Measurements from ENCODE around the gene CPT1A. TPM values are rescaled to one million over a fixed set of nuclear protein-coding genes. Genes with fewer than 3 reads are reported as not detected.
A peak's percentile ranks its signal among the peaks of the same experiment; 100 is the strongest.

The CPT1A gene
- total RNA-seq, 1 experiment from 2014 or later, result 153 TPM

- H3K36me3 ChIP-seq (ENCODE audit: control insufficient read depth, insufficient read depth, low read length), result peaks cover 4% of the 10 kb centered on the region; the same call in 1 of the 2 replicates
- no peak for ATAC-seq
- ChIA-PET CTCF (interaction anchor here (0.6 kb wide), 1 partner anchor 9 kb away, joined by 5 read pairs; no protein-coding TSS in a partner anchor), POLR2A (interaction anchor here (0.6 kb wide), 1 partner anchor 221 kb away, joined by 4 read pairs; no protein-coding TSS in a partner anchor)
- TF ChIP-seq SIN3A (IDR thresholded peaks at IDR 0.05; ENCODE audit: borderline replicate concordance, insufficient read depth, low read depth, low read length) (no peak), REST (IDR thresholded peaks at IDR 0.05; ENCODE audit: insufficient read depth in 1 of 2, low read depth in 2 of 2, low read length in 1 of 2) (no peak), TCF7L2 (IDR thresholded peaks at IDR 0.05; ENCODE audit: low read depth, low read length) (no peak), POLR2AphosphoS5 (IDR thresholded peaks at IDR 0.05; ENCODE audit: low read depth, low read length) (no peak)
- TF ChIP-seq, protein P1, sequence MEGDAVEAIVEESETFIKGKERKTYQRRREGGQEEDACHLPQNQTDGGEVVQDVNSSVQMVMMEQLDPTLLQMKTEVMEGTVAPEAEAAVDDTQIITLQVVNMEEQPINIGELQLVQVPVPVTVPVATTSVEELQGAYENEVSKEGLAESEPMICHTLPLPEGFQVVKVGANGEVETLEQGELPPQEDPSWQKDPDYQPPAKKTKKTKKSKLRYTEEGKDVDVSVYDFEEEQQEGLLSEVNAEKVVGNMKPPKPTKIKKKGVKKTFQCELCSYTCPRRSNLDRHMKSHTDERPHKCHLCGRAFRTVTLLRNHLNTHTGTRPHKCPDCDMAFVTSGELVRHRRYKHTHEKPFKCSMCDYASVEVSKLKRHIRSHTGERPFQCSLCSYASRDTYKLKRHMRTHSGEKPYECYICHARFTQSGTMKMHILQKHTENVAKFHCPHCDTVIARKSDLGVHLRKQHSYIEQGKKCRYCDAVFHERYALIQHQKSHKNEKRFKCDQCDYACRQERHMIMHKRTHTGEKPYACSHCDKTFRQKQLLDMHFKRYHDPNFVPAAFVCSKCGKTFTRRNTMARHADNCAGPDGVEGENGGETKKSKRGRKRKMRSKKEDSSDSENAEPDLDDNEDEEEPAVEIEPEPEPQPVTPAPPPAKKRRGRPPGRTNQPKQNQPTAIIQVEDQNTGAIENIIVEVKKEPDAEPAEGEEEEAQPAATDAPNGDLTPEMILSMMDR (IDR thresholded peaks at IDR 0.05), result no peak
- intact Hi-C loops (cut with micrococcal nuclease; ENCODE audit: unreplicated experiment) (no loop called here), in situ Hi-C loops (cut with HindIII; ENCODE audit: low pct_unique_long_range_greater_than_20kb, low sequenced_read_pairs) (no loop called here)
- H3K9me3 ChIP-seq (ENCODE audit: control insufficient read depth, insufficient read depth, low read depth, low read length), result no peaks in the 10 kb centered on the region
- H3K4me1 ChIP-seq (ENCODE audit: control insufficient read depth, insufficient read depth, low read length), result peaks cover 8% of the 10 kb centered on the region; the same call in 1 of the 2 replicates
- no peak overlapping the region for H3K4me3 ChIP-seq (ENCODE audit: low read depth in 2 of 2, low read length in 2 of 2)
- BruUV-seq (replicated peaks), result no TSS peak
- no peak for DNase-seq (ENCODE audit: low read depth, low spot score)
- H3K27me3 ChIP-seq (ENCODE audit: control insufficient read depth, insufficient read depth, low read length), result no peaks in the 10 kb centered on the region
- H3K27ac ChIP-seq (ENCODE audit: low read length), result no peak overlapping the region
These were observed 24.2 kb downstream of the CPT1A start for GRCh38 chr11:68817554-68817953.

GRCh38 chr11:68816917-68817419 lies 24.7 kb downstream of the CPT1A start:
- ATAC-seq (peak; percentile 43; the same call in 1 of the 2 replicates), DNase-seq (ENCODE audit: low read depth, low spot score) (no peak)
- TF ChIP-seq, protein P1 (IDR thresholded peaks at IDR 0.05), result no peak
- TF ChIP-seq SIN3A (IDR thresholded peaks at IDR 0.05; ENCODE audit: borderline replicate concordance, insufficient read depth, low read depth, low read length) (no peak), POLR2AphosphoS5 (IDR thresholded peaks at IDR 0.05; ENCODE audit: low read depth, low read length) (no peak), REST (IDR thresholded peaks at IDR 0.05; ENCODE audit: insufficient read depth in 1 of 2, low read depth in 2 of 2, low read length in 1 of 2) (no peak), TCF7L2 (IDR thresholded peaks at IDR 0.05; ENCODE audit: low read depth, low read length) (no peak)
- in situ Hi-C loops (cut with HindIII; ENCODE audit: low pct_unique_long_range_greater_than_20kb, low sequenced_read_pairs), result no loop called here
- Histone ChIP-seq H3K27ac (ENCODE audit: low read length) (no peak overlapping the region), H3K9me3 (ENCODE audit: control insufficient read depth, insufficient read depth, low read depth, low read length) (no peaks in the 10 kb centered on the region), H3K36me3 (ENCODE audit: control insufficient read depth, insufficient read depth, low read length) (peaks cover 4% of the 10 kb centered on the region; the same call in 1 of the 2 replicates), H3K4me3 (ENCODE audit: low read depth in 2 of 2, low read length in 2 of 2) (no peak overlapping the region), H3K27me3 (ENCODE audit: control insufficient read depth, insufficient read depth, low read length) (no peaks in the 10 kb centered on the region), H3K4me1 (ENCODE audit: control insufficient read depth, insufficient read depth, low read length) (peaks cover 8% of the 10 kb centered on the region; the same call in 1 of the 2 replicates)
- POLR2A ChIA-PET, result no interaction called here
- no TSS peak for BruUV-seq (replicated peaks)
- CTCF ChIA-PET, result no interaction called here
- intact Hi-C loops (cut with micrococcal nuclease; ENCODE audit: unreplicated experiment), result no loop called here
